Measurements from ENCODE around the gene SMIM43.

DNA sequence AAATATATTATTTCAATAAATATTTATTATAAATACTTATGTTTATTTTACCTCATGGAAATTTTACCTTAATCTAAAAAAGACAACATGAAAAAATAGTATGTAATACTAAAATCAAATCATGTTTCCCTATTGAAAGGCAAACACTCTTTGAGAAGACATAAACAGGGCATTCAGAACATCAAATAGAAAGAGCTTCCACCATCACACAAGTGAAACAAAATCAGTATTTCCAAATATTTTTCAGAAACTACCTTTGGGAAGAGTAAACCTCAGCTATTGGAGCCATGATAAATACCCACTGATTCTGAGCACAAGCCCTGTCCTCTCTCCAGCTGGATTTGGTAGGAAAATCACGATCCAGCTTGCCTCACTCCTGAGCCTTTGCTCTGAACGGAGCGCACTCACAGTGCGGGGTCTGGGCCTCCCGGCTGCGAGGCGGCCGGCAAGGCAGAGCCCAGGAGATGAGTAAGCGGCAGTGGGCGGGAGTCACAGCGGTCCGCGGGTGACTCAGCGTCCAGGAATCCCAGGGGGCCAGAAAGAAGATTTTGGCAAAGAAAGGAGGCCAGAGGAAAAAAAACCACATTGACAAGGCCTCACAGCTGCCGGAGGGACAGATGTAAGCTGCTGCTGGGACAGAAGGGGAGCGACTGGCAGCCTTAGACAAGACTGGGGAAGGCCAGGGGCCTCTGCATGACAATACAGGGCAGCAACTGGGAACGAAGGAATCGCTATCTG is 53.5 kb downstream of the SMIM43 start:
- TF ChIP-seq, protein P1, sequence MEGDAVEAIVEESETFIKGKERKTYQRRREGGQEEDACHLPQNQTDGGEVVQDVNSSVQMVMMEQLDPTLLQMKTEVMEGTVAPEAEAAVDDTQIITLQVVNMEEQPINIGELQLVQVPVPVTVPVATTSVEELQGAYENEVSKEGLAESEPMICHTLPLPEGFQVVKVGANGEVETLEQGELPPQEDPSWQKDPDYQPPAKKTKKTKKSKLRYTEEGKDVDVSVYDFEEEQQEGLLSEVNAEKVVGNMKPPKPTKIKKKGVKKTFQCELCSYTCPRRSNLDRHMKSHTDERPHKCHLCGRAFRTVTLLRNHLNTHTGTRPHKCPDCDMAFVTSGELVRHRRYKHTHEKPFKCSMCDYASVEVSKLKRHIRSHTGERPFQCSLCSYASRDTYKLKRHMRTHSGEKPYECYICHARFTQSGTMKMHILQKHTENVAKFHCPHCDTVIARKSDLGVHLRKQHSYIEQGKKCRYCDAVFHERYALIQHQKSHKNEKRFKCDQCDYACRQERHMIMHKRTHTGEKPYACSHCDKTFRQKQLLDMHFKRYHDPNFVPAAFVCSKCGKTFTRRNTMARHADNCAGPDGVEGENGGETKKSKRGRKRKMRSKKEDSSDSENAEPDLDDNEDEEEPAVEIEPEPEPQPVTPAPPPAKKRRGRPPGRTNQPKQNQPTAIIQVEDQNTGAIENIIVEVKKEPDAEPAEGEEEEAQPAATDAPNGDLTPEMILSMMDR (IDR thresholded peaks at IDR 0.05; ENCODE audit: extremely low read depth in 1 of 2, insufficient read depth in 1 of 2, low read depth in 1 of 2, low read length in 2 of 2) = no peak
- TF ChIP-seq EZH2 (IDR thresholded peaks at IDR 0.05; ENCODE audit: borderline replicate concordance, low read depth, low read length, severe bottlenecking) (no peak), MYC (IDR thresholded peaks at IDR 0.05; ENCODE audit: low read depth, low read length) (no peak), POLR2A (IDR thresholded peaks at IDR 0.05; ENCODE audit: low read depth, low read length) (peak; percentile 87), POLR2AphosphoS5 (IDR thresholded peaks at IDR 0.05; ENCODE audit: insufficient read depth, low read depth, low read length) (peak; percentile 90)

Measured in endothelial cell of umbilical vein (primary cell).